ENCODE measurements around the gene FTH1. TPM values are rescaled to one million over a fixed set of nuclear protein-coding genes. Genes with fewer than 3 reads are reported as not detected.

The FTH1 gene
- total RNA-seq, 1 donor from 2014 or later, result 3,807 TPM

GRCh38 chr11:61960532-61960931, 6.9 kb downstream of the FTH1 start:
- TF ChIP-seq CTCF (IDR thresholded peaks at IDR 0.05), result no peak
- Mint-ChIP-seq H3K36me3 (ENCODE audit: low read depth) (peaks cover 22% of the 10 kb centered on the region), H3K4me1 (ENCODE audit: low read depth) (peaks cover 57% of the 10 kb centered on the region), H3K27ac (ENCODE audit: unreplicated experiment) (no peak overlapping the region), H3K9me3 (ENCODE audit: low read depth) (no peaks in the 10 kb centered on the region), H3K4me3 (ENCODE audit: unreplicated experiment) (no peak overlapping the region), H3K27me3 (ENCODE audit: low read depth) (no peaks in the 10 kb centered on the region)
- DNase-seq (ENCODE audit: low spot score), result no peak

GRCh38 chr11:61959678-61960077, 7.8 kb downstream of the FTH1 start:
- H3K27me3 Mint-ChIP-seq (ENCODE audit: low read depth), result no peaks in the 10 kb centered on the region
- no peak for TF ChIP-seq CTCF (IDR thresholded peaks at IDR 0.05)
- H3K9me3 Mint-ChIP-seq (ENCODE audit: low read depth), result no peaks in the 10 kb centered on the region
- H3K36me3 Mint-ChIP-seq (ENCODE audit: low read depth), result peaks cover 14% of the 10 kb centered on the region
- no peak overlapping the region for H3K4me3 Mint-ChIP-seq (ENCODE audit: unreplicated experiment)
- DNase-seq (ENCODE audit: low spot score), result peak; percentile 13
- no peak overlapping the region for H3K27ac Mint-ChIP-seq (ENCODE audit: unreplicated experiment)
- peaks cover 54% of the 10 kb centered on the region for H3K4me1 Mint-ChIP-seq (ENCODE audit: low read depth)

- Mint-ChIP-seq H3K27me3 (ENCODE audit: low read depth) (no peaks in the 10 kb centered on the region), H3K27ac (ENCODE audit: unreplicated experiment) (peak overlapping the region; percentile 27), H3K9me3 (ENCODE audit: low read depth) (no peaks in the 10 kb centered on the region), H3K36me3 (ENCODE audit: low read depth) (peaks cover 10% of the 10 kb centered on the region), H3K4me3 (ENCODE audit: unreplicated experiment) (no peak overlapping the region), H3K4me1 (ENCODE audit: low read depth) (peaks cover 49% of the 10 kb centered on the region)
- no peak for TF ChIP-seq CTCF (IDR thresholded peaks at IDR 0.05)
- DNase-seq (ENCODE audit: low spot score), result peak; percentile 19
Observed at GRCh38 chr11:61959114-61959513, 8.3 kb downstream of the FTH1 start.

GRCh38 chr11:61958590-61958989, 8.8 kb downstream of the FTH1 start:
- Mint-ChIP-seq H3K27ac (ENCODE audit: unreplicated experiment) (no peak overlapping the region), H3K9me3 (ENCODE audit: low read depth) (no peaks in the 10 kb centered on the region), H3K4me3 (ENCODE audit: unreplicated experiment) (no peak overlapping the region), H3K36me3 (ENCODE audit: low read depth) (peaks cover 5% of the 10 kb centered on the region), H3K4me1 (ENCODE audit: low read depth) (peaks cover 44% of the 10 kb centered on the region), H3K27me3 (ENCODE audit: low read depth) (no peaks in the 10 kb centered on the region)
- TF ChIP-seq CTCF (IDR thresholded peaks at IDR 0.05), result no peak
- no peak for DNase-seq (ENCODE audit: low spot score)

GRCh38 chr11:61957021-61957770, 10.2 kb downstream of the FTH1 start:
- peak; percentile 27 for DNase-seq (ENCODE audit: low spot score)
- H3K4me3 Mint-ChIP-seq (ENCODE audit: unreplicated experiment), result no peak overlapping the region
- no peak for TF ChIP-seq CTCF (IDR thresholded peaks at IDR 0.05)
- peaks cover 2% of the 10 kb centered on the region for H3K36me3 Mint-ChIP-seq (ENCODE audit: low read depth)
- H3K4me1 Mint-ChIP-seq (ENCODE audit: low read depth), result peaks cover 30% of the 10 kb centered on the region
- no peaks in the 10 kb centered on the region for H3K27me3 Mint-ChIP-seq (ENCODE audit: low read depth)
- no peak overlapping the region for H3K27ac Mint-ChIP-seq (ENCODE audit: unreplicated experiment)
- no peaks in the 10 kb centered on the region for H3K9me3 Mint-ChIP-seq (ENCODE audit: low read depth)

All from chondrocyte (in vitro differentiated cells).